ENCODE measurements around the gene SH3BGRL3. TPM values are rescaled to one million over a fixed set of nuclear protein-coding genes. Genes with fewer than 3 reads are reported as not detected.
"Not testable (repeated sequence)": the region's sequence is repeated elsewhere in the genome, so short reads cannot be mapped to it uniquely, and the experiment has no call there.

The SH3BGRL3 gene
- total and polyA plus RNA-seq, 2 of the 13 experiments (the other 11 are each of a cell fraction or from before 2014, with no cell fraction given), result 11.4 to 12.2 TPM

DNA sequence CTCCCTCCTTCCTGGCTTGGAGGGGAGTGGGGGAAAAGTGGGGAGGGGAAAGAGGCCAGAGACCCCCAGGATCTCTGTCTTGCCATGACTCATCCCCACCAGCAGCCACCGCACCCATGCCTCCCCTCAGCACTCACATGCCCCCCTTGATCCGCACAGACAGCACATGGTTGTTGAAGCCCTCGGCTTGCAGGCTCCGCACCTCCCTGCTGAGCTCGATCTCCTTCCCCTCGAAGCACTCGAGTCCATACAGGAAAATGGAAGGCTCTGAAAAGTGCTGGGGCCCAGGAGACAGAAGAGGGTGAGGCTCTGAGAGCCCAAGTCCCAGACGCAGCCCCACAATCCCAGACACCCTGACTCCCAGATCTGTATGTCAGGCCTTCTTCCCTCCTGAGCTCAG lies 48.7 kb downstream of the SH3BGRL3 start (continued):
- TF ChIP-seq, protein P1, sequence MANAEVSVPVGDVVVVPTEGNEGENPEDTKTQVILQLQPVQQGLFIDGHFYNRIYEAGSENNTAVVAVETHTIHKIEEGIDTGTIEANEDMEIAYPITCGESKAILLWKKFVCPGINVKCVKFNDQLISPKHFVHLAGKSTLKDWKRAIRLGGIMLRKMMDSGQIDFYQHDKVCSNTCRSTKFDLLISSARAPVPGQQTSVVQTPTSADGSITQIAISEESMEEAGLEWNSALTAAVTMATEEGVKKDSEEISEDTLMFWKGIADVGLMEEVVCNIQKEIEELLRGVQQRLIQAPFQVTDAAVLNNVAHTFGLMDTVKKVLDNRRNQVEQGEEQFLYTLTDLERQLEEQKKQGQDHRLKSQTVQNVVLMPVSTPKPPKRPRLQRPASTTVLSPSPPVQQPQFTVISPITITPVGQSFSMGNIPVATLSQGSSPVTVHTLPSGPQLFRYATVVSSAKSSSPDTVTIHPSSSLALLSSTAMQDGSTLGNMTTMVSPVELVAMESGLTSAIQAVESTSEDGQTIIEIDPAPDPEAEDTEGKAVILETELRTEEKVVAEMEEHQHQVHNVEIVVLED (CRISPR knock-in tag; IDR thresholded peaks at IDR 0.05; ENCODE audit: borderline replicate concordance), result no peak
- TF ChIP-seq DPF2 (CRISPR knock-in tag; IDR thresholded peaks at IDR 0.05; ENCODE audit: borderline replicate concordance, low read depth) (no peak), HMGXB4 (CRISPR knock-in tag; IDR thresholded peaks at IDR 0.05; ENCODE audit: borderline replicate concordance in 1 of 2, low read depth in 1 of 2) (no peak), ARHGAP35 (CRISPR knock-in tag; IDR thresholded peaks at IDR 0.05; ENCODE audit: borderline replicate concordance) (no peak)
- TF ChIP-seq, protein P2, sequence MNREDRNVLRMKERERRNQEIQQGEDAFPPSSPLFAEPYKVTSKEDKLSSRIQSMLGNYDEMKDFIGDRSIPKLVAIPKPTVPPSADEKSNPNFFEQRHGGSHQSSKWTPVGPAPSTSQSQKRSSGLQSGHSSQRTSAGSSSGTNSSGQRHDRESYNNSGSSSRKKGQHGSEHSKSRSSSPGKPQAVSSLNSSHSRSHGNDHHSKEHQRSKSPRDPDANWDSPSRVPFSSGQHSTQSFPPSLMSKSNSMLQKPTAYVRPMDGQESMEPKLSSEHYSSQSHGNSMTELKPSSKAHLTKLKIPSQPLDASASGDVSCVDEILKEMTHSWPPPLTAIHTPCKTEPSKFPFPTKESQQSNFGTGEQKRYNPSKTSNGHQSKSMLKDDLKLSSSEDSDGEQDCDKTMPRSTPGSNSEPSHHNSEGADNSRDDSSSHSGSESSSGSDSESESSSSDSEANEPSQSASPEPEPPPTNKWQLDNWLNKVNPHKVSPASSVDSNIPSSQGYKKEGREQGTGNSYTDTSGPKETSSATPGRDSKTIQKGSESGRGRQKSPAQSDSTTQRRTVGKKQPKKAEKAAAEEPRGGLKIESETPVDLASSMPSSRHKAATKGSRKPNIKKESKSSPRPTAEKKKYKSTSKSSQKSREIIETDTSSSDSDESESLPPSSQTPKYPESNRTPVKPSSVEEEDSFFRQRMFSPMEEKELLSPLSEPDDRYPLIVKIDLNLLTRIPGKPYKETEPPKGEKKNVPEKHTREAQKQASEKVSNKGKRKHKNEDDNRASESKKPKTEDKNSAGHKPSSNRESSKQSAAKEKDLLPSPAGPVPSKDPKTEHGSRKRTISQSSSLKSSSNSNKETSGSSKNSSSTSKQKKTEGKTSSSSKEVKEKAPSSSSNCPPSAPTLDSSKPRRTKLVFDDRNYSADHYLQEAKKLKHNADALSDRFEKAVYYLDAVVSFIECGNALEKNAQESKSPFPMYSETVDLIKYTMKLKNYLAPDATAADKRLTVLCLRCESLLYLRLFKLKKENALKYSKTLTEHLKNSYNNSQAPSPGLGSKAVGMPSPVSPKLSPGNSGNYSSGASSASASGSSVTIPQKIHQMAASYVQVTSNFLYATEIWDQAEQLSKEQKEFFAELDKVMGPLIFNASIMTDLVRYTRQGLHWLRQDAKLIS (CRISPR knock-in tag; IDR thresholded peaks at IDR 0.05), result no peak
- TF ChIP-seq, protein P3, sequence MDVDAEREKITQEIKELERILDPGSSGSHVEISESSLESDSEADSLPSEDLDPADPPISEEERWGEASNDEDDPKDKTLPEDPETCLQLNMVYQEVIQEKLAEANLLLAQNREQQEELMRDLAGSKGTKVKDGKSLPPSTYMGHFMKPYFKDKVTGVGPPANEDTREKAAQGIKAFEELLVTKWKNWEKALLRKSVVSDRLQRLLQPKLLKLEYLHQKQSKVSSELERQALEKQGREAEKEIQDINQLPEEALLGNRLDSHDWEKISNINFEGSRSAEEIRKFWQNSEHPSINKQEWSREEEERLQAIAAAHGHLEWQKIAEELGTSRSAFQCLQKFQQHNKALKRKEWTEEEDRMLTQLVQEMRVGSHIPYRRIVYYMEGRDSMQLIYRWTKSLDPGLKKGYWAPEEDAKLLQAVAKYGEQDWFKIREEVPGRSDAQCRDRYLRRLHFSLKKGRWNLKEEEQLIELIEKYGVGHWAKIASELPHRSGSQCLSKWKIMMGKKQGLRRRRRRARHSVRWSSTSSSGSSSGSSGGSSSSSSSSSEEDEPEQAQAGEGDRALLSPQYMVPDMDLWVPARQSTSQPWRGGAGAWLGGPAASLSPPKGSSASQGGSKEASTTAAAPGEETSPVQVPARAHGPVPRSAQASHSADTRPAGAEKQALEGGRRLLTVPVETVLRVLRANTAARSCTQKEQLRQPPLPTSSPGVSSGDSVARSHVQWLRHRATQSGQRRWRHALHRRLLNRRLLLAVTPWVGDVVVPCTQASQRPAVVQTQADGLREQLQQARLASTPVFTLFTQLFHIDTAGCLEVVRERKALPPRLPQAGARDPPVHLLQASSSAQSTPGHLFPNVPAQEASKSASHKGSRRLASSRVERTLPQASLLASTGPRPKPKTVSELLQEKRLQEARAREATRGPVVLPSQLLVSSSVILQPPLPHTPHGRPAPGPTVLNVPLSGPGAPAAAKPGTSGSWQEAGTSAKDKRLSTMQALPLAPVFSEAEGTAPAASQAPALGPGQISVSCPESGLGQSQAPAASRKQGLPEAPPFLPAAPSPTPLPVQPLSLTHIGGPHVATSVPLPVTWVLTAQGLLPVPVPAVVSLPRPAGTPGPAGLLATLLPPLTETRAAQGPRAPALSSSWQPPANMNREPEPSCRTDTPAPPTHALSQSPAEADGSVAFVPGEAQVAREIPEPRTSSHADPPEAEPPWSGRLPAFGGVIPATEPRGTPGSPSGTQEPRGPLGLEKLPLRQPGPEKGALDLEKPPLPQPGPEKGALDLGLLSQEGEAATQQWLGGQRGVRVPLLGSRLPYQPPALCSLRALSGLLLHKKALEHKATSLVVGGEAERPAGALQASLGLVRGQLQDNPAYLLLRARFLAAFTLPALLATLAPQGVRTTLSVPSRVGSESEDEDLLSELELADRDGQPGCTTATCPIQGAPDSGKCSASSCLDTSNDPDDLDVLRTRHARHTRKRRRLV (CRISPR knock-in tag; IDR thresholded peaks at IDR 0.05), result no peak

DNA sequence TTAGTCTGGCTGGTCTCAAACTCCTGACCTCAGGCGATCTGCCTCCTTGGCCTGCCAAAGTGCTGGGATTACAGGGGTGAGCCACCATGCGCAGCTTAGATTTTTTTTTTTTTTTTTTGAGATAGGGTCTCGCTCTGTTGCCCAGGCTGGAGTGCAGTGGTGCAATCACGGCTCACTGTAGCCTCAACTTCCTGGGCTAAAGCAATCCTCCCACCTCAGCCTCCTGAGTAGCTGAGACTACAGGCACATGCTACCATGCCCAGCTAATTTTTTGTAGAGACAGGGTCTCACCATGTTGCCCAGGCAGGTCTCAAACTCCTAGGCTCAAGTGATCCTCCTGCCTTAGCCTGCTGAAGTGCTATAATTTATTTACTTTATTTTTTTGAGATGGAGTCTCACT lies 49.5 kb downstream of the SH3BGRL3 start:
- not testable (repeated sequence) for H3K4me2 ChIP-seq (ENCODE audit: low read depth, low read length); BruUV-seq (replicated peaks)

More for the DNA sequence above, 49.5 kb downstream of the SH3BGRL3 start:
- H3K27ac ChIP-seq (ENCODE audit: extremely low read length, insufficient read depth, low read length); in situ Hi-C loops (cut with HindIII; ENCODE audit: extremely low pct_ligation_motif_present, low pct_unique_long_range_greater_than_20kb); H3K9me3 ChIP-seq (ENCODE audit: low read length); H3K36me3 ChIP-seq (replicated peaks in 1 of 2; ENCODE audit: control insufficient read depth in 1 of 2, insufficient read depth in 2 of 2, low read length in 2 of 2); H3K79me2 ChIP-seq (ENCODE audit: insufficient read depth, low read length); H2AFZ ChIP-seq (ENCODE audit: low read length); H3K27me3 ChIP-seq (ENCODE audit: control insufficient read depth in 1 of 2, insufficient read depth in 2 of 2, low read length in 2 of 2); H3K9ac ChIP-seq (ENCODE audit: insufficient read depth, low read depth, low read length); H3K4me3 ChIP-seq (replicated peaks in 1 of 3; ENCODE audit: insufficient read depth in 1 of 3, low read depth in 2 of 3, low read length in 3 of 3); H4K20me1 ChIP-seq (ENCODE audit: insufficient read depth, low read length); H3K4me1 ChIP-seq (ENCODE audit: insufficient read depth, low read length); FAIRE-seq; DNase-seq (ENCODE audit: low spot score); intact Hi-C loops (cut with micrococcal nuclease; ENCODE audit: unreplicated experiment); ATAC-seq: not testable (repeated sequence)
- ChIA-PET CTCF (ENCODE audit: low intra/inter-chr PET ratio, low total read pairs) (interaction anchor here (2.5 kb wide), 1 partner anchor 34 kb away, joined by 12 read pairs; no protein-coding TSS in a partner anchor), POLR2A (interaction anchor here (1.0 to 2.7 kb wide), 4 partner anchors 13 to 30 kb away, joined by 3 to 12 read pairs (median 4); no protein-coding TSS in a partner anchor)
- WGBS (ENCODE audit: low lambda C conversion rate), result 98% methylated on average over 4 of the region's 4 CpGs
